HG02759 (cell line): ENCODE data around the gene SNX17.

ENCODE experiments used
- ATAC-seq: cut with Tn5 transposase; IDR thresholded peaks from one replicate; pipeline ENCODE4 v1.9.1; 2021; ENCODE audit warnings: mild to moderate bottlenecking, moderate library complexity; ENCODE audit not compliant: unreplicated experiment

Gene SNX17

GRCh38 chr2:27363933-27364332 is 6.5 kb upstream of the SNX17 start:
- ATAC-seq, result no peak

DNA sequence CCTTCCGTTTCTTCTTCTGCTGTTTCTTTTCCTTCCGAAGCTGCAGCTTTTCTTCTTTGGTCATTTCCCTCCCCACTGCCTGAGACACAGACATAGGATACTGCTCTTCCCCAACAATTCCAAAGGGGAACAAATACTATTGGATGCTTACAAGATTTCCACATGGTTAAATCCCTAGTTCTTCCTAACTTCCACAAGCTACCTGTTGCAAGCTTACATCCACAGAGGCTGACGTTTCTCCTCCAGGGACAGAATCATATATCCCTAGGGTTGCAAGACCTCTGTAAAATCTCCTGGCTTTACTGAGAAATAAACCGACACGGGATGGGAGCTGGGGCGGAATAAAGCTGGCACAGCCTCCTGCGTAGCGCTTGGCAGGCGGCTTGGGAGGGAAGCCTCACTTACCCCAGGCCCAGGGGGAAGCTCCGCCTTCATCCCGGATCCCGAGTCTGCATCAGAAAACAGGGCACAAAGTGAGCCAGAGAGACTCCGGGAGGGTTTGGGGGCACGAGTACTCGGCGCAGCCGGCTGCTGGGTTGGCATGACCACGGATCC is 868 bp upstream of the SNX17 start:
- peak; percentile 8 for ATAC-seq

GRCh38 chr2:27370816-27371620 is 602 bp downstream of the SNX17 start:
- peak; percentile 25 for ATAC-seq

DNA sequence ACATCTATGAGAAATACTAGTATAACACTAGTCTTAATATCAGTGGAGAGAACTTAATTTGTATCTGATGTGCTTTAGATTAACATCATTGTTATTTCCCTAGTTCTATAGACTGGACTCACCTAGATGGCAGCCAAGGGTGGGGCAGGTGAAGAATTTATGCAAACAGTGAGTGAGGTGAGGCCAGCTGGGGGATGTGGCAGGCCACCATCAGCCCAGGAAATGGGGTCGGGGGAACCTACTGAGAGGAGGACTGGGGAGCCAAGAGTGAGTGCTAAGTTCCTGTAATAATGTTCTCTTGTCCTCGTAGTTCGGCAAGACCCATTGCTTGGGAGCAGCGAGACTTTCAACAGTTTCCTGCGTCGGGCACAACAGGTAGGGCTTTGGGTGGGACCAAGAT is 2.5 kb downstream of the SNX17 start:
- no peak for ATAC-seq

GRCh38 chr2:27373567-27373966 is 3.2 kb downstream of the SNX17 start:
- no peak for ATAC-seq

DNA sequence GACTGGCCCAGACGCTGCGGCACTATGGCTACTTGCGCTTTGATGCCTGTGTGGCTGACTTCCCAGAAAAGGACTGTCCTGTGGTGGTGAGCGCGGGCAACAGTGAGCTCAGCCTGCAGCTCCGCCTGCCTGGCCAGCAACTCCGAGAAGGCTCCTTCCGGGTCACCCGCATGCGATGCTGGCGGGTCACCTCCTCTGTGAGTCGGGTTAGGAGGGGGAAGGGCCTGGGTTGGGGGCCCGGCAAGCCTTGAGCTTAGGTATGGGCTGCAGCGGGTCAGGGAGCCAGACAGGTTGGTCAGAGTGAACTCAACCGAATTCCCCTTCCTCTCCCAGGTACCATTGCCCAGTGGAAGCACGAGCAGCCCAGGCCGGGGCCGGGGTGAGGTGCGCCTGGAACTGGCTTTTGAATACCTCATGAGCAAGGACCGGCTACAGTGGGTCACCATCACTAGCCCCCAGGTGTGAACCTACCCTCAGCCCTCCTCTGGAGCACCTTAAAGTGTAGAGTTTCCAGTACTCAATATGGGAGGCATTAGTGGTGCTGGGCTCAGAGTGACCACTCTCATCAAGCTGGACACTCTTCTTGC is 5.2 kb downstream of the SNX17 start:
- no peak for ATAC-seq

- no peak for ATAC-seq
These were observed 5.9 kb downstream of the SNX17 start for GRCh38 chr2:27376151-27376865.

DNA sequence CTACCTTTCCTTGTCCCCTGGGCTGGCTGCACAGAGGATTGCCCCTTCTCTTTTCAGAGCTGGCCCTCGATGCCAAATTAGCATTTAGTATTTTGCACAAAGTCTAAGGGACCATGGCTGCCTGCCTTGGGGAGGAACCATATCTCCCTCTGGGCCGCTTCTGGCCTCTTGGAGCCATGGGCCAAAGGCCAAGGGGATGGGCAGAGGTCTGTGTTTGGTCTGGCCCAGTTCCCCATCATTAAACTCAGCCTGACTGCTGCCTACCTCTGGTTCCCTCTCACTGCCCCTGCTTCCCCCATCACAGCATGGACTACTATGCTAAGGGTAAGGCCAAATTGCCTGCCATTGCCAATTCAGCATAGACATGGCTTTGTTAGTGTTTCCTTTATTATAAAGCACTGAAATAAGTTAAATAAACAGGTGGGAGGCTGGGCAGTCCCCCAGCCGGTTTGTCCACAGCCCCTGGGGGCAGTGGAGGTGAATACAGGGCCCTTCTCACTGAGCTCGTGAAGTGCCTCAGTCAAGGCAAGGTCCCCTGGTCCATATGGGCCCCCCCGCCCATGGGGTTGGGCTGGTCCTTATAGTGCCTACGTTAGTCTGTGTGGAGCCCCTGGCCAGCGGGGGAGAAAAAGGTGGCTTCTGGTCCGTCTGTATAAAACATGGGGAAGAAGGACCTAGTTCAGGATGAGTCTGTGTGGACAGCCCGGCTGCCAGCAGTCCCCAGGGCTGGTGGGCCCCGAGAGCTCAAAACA is 6.6 kb downstream of the SNX17 start:
- ATAC-seq, result no peak

GRCh38 chr2:27377618-27378095 is 7.2 kb downstream of the SNX17 start:
- no peak for ATAC-seq

GRCh38 chr2:27378096-27378808 is 7.8 kb downstream of the SNX17 start:
- ATAC-seq, result no peak

- ATAC-seq, result no peak
These were observed 8.4 kb downstream of the SNX17 start for GRCh38 chr2:27378809-27379290.

GRCh38 chr2:27379383-27379835 is 9.0 kb downstream of the SNX17 start:
- no peak for ATAC-seq

DNA sequence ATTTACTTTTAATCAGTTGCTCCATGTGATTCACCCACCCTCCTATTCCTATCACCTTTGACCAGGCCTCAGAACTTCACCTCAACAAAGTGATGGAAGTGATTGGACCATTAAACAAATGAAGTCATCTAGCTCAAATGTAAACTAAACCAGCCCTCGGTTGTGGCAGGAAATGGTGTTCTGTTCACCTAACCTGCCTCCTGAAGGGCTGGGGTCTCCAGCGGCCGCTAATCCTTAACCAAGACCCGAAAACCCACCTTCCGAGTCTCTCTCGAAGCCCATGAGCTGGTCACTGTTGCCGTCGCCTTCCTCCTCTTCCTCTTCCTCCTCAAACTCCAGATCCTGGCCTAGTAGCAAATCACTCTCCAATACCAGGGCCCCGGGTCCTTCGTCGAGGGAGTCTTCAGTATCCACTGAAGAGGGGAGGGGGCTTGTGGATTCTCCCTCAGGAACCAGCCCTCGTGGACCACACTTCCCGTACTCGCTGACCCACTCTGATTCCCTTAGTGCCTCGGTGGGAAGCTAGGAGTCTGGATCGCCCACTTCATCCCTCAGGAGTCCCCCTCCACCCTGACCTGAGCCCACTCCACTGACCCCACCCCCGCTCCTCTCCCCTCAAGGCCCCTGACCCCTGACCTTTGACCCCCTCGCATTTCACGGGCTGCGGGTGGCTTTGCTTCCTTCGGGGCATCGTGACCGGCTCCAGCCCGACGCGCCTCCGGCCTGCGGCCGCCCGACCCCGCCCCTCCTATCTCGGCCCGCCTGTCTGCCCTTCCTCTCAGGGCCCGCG is 9.6 kb downstream of the SNX17 start:
- ATAC-seq, result no peak

- ATAC-seq, result peak; percentile 92
These were observed 10.5 kb downstream of the SNX17 start, which contains the start of gene ZNF513 for GRCh38 chr2:27380626-27381545. TSS of gene ZNF513 (minus strand) at chr2:27380734. CDS start at chr2:27380526, 208 bp downstream.

DNA sequence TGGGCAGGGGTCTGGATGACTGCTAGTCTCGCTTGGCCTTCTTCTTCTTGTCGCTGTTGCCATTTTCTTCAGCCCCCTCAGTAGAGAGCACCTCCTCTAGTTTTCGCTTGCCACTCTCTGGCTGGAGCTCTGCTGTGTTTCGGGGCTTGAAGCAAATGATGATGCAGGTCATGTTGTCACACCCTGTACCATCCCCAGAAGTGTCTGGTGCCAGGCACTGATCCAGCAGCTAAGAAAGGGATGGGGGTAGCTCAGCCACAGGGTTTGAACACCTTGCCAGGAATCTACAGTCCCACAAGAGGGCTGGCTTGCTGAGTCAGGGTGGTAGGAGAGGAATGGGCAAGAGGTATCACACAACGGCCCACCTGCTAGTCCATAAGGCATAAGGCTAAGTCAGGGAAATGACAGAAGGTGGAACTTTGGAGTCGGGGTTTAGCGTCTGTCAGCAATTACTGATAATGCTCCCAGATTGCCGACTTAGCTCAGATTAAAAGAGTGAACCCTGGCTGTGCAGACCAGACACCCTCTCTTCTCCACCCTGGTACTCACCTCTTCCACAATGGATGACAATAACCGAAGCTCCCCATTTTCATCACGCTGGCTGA is 11.3 kb downstream of the SNX17 start:
- ATAC-seq, result no peak

GRCh38 chr2:27390822-27391679 is 20.6 kb downstream of the SNX17 start:
- ATAC-seq, result no peak

GRCh38 chr2:27393225-27393624 is 22.8 kb downstream of the SNX17 start:
- no peak for ATAC-seq
